ENCODE results near the gene MS4A6E.

- TF ChIP-seq CTCF (tag by site-specific recombination; IDR thresholded peaks at IDR 0.05) (no peak), ZNF311 (tag by site-specific recombination; IDR thresholded peaks at IDR 0.05; ENCODE audit: borderline replicate concordance) (no peak), ZNF555 (tag by site-specific recombination; conservative IDR thresholded peaks at IDR 0.05) (no peak), ZNF23 (tag by site-specific recombination; IDR thresholded peaks at IDR 0.05; ENCODE audit: borderline replicate concordance) (no peak), ZNF214 (tag by site-specific recombination; IDR thresholded peaks at IDR 0.05; ENCODE audit: borderline replicate concordance) (no peak)
Measured at GRCh38 chr11:60367009-60367408, 40.0 kb downstream of the MS4A6E start.

Data from HEK293 (cell line).